Left ventricle myocardium inferior (tissue), 1 donor: Measurements from ENCODE around the gene RNF212. TPM values are rescaled to one million over a fixed set of nuclear protein-coding genes. Genes with fewer than 3 reads are reported as not detected.

ENCODE experiments used
- DNase-seq: peaks from one replicate; pipeline ENCODE4 v3.0.0-alpha.2; 2020
- H3K27ac ChIP-seq: fragments of 200-600 bp; replicated peaks from 2 replicates; pipeline ENCODE4 v1.8.0; 2021
- H3K27me3 ChIP-seq: fragments of 200-600 bp; 2 replicates; pipeline ENCODE4 v1.8.0; 2021; ENCODE audit warnings: low read depth
- H3K36me3 ChIP-seq: fragments of 200-600 bp; 2 replicates; pipeline ENCODE4 v1.8.0; 2021
- H3K4me1 ChIP-seq: fragments of 200-600 bp; 2 replicates; pipeline ENCODE4 v1.8.0; 2021
- H3K4me3 ChIP-seq: fragments of 200-600 bp; 2 replicates; pipeline ENCODE4 v1.8.0; 2021; ENCODE audit warnings: mild to moderate bottlenecking, moderate library complexity
- H3K9me3 ChIP-seq: fragments of 200-600 bp; replicated peaks from 2 replicates; pipeline ENCODE4 v1.8.0; 2021
- intact Hi-C: fragments of 100-400 bp; cut with micrococcal nuclease; formaldehyde crosslinking; loops from one replicate; pipeline ENCODE4 v1.11.0; 2022
- total RNA-seq: library from RNA; stranded (reverse); fragmentation: NEBNext Ultra II Directional; extraction: Animal tissue kit (Norgen Biotek cat#: 25700); gene quantifications from one replicate; pipeline ENCODE4 v1.2.1, GENCODE V29; 2021
- TF ChIP-seq, protein P1 (sequence below): fragments of 200-600 bp; IDR thresholded peaks from 2 replicates; pipeline ENCODE4 v1.8.0; 2021; ENCODE audit warnings: antibody characterized with exemption, mild to moderate bottlenecking, borderline replicate concordance
- donor health status: DM: no; HTN: yes; CAD: no; lungs with severe emphysema.

The RNF212 gene
- total RNA-seq, 1 donor from 2014 or later, result not detected

DNA sequence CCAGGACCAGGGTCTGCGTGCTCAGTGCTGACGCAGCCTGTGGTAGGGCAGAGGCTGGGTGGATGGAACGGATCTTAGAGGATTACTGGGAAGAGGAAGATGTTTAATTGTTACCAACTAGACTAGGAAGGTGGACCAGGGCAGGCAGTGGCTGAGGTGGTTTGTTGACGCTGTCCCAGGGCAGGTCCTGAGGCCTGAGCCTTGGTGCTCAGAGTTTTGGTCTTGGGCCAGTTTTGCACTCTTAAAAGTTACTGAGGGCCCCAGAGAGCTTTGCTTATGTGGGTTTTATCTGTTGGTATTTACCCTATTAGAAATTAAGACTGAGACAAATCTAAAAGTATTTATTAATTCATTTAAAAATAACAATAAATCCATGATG lies 20.4 kb downstream of the RNF212 start:
- TF ChIP-seq, protein P1, sequence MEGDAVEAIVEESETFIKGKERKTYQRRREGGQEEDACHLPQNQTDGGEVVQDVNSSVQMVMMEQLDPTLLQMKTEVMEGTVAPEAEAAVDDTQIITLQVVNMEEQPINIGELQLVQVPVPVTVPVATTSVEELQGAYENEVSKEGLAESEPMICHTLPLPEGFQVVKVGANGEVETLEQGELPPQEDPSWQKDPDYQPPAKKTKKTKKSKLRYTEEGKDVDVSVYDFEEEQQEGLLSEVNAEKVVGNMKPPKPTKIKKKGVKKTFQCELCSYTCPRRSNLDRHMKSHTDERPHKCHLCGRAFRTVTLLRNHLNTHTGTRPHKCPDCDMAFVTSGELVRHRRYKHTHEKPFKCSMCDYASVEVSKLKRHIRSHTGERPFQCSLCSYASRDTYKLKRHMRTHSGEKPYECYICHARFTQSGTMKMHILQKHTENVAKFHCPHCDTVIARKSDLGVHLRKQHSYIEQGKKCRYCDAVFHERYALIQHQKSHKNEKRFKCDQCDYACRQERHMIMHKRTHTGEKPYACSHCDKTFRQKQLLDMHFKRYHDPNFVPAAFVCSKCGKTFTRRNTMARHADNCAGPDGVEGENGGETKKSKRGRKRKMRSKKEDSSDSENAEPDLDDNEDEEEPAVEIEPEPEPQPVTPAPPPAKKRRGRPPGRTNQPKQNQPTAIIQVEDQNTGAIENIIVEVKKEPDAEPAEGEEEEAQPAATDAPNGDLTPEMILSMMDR, result no peak
- no peaks in the 10 kb centered on the region for H3K36me3 ChIP-seq
- H3K4me3 ChIP-seq, result no peak overlapping the region
- intact Hi-C loops, result no loop called here
- no peaks in the 10 kb centered on the region for H3K4me1 ChIP-seq
- peaks cover 8% of the 10 kb centered on the region for H3K9me3 ChIP-seq
- no peak for DNase-seq
- no peak overlapping the region for H3K27ac ChIP-seq
- peaks cover 15% of the 10 kb centered on the region for H3K27me3 ChIP-seq

DNA sequence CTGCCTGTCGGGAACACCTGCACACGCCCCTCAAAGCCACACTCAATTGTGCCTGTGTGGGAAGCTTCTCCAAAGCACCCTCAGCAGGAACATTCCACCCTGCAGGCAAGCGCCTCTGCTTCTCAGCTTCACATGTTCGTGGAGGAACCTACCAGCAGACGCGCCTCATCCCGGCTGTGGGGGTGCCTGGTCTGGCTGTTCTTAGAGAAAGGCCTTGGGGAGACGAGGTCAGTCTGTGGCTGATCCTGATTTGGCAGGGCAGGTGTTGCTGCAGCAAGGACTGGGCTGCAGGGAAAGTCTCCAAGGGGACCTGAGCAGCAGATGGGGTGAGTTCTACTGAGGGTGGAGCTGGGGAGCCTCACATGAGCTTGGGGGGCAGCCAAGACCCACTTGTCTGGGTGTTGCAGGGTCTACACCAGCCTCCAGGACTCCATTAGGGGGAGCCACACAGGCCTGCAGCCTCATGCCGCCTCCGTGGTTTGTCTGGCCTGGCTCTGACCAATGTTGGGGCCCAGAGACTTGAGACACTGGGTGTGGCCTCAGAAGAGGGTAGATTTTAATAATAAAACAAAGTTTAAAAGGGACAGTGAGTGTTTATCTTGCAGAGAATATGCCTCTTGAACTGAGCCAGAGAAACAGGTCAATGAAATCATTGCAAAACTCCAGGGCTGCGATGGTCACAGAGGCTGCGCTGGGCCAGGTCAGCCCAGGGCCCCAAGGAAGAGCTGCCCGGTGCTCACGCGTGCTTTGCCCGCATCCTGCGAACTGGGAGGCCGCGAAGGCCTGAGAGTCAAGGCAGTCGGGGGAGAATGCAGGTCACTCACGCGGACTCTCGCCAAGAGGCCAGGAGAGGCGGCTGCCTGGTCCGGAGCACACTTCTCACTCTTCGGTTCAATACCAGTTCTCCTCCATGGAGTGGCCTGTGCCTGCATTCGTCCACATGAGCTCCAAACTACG lies 21.1 kb downstream of the RNF212 start:
- TF ChIP-seq, protein P1, result no peak
- Histone ChIP-seq H3K9me3 (peaks cover 8% of the 10 kb centered on the region), H3K4me3 (no peak overlapping the region), H3K4me1 (no peaks in the 10 kb centered on the region), H3K36me3 (no peaks in the 10 kb centered on the region), H3K27ac (no peak overlapping the region), H3K27me3 (peaks cover 15% of the 10 kb centered on the region)
- no peak for DNase-seq
- intact Hi-C loops, result no loop called here

DNA sequence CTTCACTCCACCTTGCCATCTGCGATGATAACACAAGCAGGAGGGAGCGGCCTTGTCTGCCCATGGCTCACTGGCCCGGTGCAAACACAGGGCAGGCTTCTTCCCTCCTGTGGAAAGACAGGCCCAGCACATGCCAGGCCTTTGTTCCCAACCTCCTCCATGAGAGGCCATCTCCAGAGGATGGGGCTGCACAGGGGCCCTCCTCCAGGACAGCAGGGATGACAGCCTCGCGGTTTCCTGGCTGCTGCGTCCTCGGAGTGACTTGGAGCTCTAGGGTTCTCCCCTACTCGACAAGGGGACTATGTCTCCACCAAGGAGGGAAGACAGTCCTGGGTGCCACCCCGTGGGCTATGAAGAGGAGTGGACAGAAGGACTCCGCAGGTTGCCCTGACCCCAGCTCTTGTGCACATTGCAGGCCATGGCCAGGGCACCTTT lies 21.8 kb downstream of the RNF212 start:
- peaks cover 15% of the 10 kb centered on the region for H3K27me3 ChIP-seq
- H3K36me3 ChIP-seq, result no peaks in the 10 kb centered on the region
- H3K4me1 ChIP-seq, result no peaks in the 10 kb centered on the region
- H3K4me3 ChIP-seq, result no peak overlapping the region
- H3K27ac ChIP-seq, result no peak overlapping the region
- intact Hi-C loops, result no loop called here
- DNase-seq, result no peak
- peaks cover 8% of the 10 kb centered on the region for H3K9me3 ChIP-seq
- TF ChIP-seq, protein P1, result no peak

DNA sequence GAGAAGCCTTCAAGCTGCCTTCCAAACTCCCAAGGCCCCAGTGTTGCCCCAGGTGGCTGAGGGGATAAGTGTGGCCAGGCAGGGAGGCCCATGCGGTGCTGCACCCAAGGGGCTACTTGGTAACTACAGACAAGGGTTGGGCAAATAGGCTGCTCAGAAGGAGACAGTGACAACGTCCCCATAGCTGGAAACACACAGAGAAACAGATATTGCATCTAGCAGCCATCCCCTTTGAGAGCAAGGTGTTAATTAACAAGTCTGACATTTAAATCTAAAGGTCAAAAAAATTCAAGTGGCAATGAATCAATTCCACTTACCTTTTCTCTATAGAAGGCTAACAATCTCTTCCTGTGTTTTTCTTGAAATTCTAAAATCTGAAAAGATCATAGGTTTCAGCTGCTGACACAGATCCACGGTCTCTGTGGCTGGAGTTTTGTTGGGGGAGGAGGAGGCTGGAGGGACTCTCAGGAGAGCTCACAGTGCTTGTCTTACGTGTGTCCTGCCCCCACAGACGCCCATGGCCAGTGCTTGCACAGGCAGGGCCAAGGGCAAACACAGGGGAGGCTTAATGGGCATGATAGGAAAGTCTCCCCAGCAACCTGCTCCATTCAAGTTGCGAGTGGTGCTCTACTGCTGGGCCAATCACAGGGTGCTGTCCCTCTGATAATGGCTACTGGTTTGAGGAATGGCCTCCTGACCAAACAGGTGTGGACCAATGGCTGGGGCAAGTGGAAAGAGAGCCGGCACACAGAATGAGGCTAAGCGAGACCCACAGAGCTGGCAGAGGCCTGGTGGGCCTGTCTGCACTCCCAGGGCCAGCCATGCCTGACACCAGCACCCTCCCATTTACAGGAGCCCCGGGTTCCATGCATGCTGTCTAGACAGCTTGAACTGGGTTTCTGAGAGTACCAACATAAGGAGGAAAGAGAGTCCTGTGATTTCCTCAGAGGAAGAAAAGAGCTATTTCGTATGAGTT lies 22.6 kb downstream of the RNF212 start:
- Histone ChIP-seq H3K4me1 (no peaks in the 10 kb centered on the region), H3K9me3 (peaks cover 8% of the 10 kb centered on the region), H3K36me3 (no peaks in the 10 kb centered on the region), H3K27me3 (peaks cover 21% of the 10 kb centered on the region), H3K4me3 (no peak overlapping the region), H3K27ac (no peak overlapping the region)
- DNase-seq, result no peak
- intact Hi-C loops, result no loop called here
- TF ChIP-seq, protein P1, result no peak

DNA sequence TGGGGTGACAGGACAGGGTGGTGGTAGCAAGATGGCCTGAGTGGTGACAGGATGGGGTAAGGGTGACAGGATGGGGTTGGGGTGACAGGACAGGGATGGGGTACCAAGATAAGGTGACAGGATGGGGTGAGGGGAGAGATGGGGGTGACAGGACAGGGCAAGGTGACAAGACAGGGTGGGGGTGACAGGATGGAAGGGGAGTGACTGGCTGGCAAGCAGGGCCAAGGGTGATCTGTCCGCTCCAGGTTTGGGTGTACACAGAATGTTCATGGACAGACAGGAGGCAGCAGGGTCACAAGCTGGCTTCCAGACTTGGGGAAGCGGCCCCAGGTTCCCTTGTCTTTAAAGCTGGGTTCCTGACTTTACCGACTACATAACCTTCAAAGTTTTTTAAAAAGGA lies 23.3 kb downstream of the RNF212 start:
- Histone ChIP-seq H3K27ac (no peak overlapping the region), H3K27me3 (peaks cover 29% of the 10 kb centered on the region), H3K4me1 (no peaks in the 10 kb centered on the region), H3K36me3 (no peaks in the 10 kb centered on the region), H3K4me3 (no peak overlapping the region), H3K9me3 (peaks cover 8% of the 10 kb centered on the region)
- no peak for DNase-seq
- intact Hi-C loops, result no loop called here
- TF ChIP-seq, protein P1, result no peak
